Mesenchymal stem cell (in vitro differentiated cells and primary cell): ENCODE results near the gene ITGB7.

Experiments
- DNase-seq: peaks from one replicate; pipeline ENCODE4 v3.0.0-alpha.2; 2013
- H2AFZ ChIP-seq: one replicate; pipeline ENCODE4 v1.6.1; 2013; ENCODE audit warnings: low read depth, mild to moderate bottlenecking, control low read depth, inconsistent platforms, low read length, moderate library complexity
- H2AK5ac ChIP-seq: 2 replicates; pipeline ENCODE4 v1.6.1; 2013; ENCODE audit warnings: low read length, moderate library complexity, mild to moderate bottlenecking, inconsistent platforms; ENCODE audit not compliant: severe bottlenecking
- H2BK120ac ChIP-seq: one replicate; pipeline ENCODE4 v1.6.1; 2013; ENCODE audit warnings: low read depth, mild to moderate bottlenecking, inconsistent platforms, low read length, moderate library complexity
- H2BK12ac ChIP-seq, 2 experiments: one replicate each; pipeline ENCODE4 v1.6.1; 2013; ENCODE audit warnings: inconsistent platforms in 2 of 2, low read length in 2 of 2, mild to moderate bottlenecking in 2 of 2, moderate library complexity in 2 of 2, control low read depth in 1 of 2
- H2BK15ac ChIP-seq: one replicate; pipeline ENCODE4 v1.6.1; 2013; ENCODE audit warnings: mild to moderate bottlenecking, low read depth, inconsistent platforms; ENCODE audit not compliant: poor library complexity, severe bottlenecking
- H2BK5ac ChIP-seq: 2 replicates; pipeline ENCODE4 v1.6.1; 2013; ENCODE audit warnings: low read depth, mild to moderate bottlenecking, low read length, control low read depth, inconsistent platforms; ENCODE audit not compliant: poor library complexity, severe bottlenecking
- H3K14ac ChIP-seq, 2 experiments: one replicate each; pipeline ENCODE4 v1.6.1; 2013; ENCODE audit warnings: inconsistent platforms in 2 of 2, low read length in 2 of 2, control low read depth in 1 of 2, mild to moderate bottlenecking in 1 of 2, moderate library complexity in 1 of 2
- H3K18ac ChIP-seq, 2 experiments: one replicate each; pipeline ENCODE4 v1.6.1; 2013; ENCODE audit warnings: inconsistent platforms in 2 of 2, low read length in 2 of 2, control low read depth in 1 of 2, low read depth in 1 of 2, mild to moderate bottlenecking in 1 of 2
- H3K23ac ChIP-seq, 2 experiments: one replicate each; pipeline ENCODE4 v1.6.1; 2013; ENCODE audit warnings: inconsistent platforms in 2 of 2, low read length in 2 of 2, mild to moderate bottlenecking in 2 of 2, moderate library complexity in 2 of 2, control low read depth in 1 of 2
- H3K27ac ChIP-seq: 2 replicates; pipeline ENCODE4 v1.5.1; 2013; ENCODE audit warnings: mild to moderate bottlenecking, moderate library complexity, low read length, control low read depth, inconsistent platforms; ENCODE audit not compliant: poor library complexity, severe bottlenecking
- H3K27me3 ChIP-seq, 2 experiments: 2 replicates each; pipeline versions ENCODE4 v1.6.1 to v1.7.0; 2013; ENCODE audit warnings: low read length in 2 of 2, mild to moderate bottlenecking in 2 of 2, moderate library complexity in 2 of 2, control low read depth in 1 of 2, inconsistent platforms in 1 of 2; ENCODE audit not compliant: control insufficient read depth in 1 of 2, insufficient read depth in 1 of 2
- H3K36me3 ChIP-seq, 2 experiments: 2 replicates each; pipeline versions ENCODE4 v1.6.1 to v1.7.0; 2013; ENCODE audit warnings: low read length in 2 of 2, control low read depth in 1 of 2, inconsistent platforms in 1 of 2, low read depth in 1 of 2, mild to moderate bottlenecking in 1 of 2; ENCODE audit not compliant: insufficient read depth in 2 of 2, control insufficient read depth in 1 of 2
- H3K4ac ChIP-seq, 2 experiments: one replicate each; pipeline ENCODE4 v1.6.1; 2013; ENCODE audit warnings: inconsistent platforms in 2 of 2, low read length in 2 of 2, mild to moderate bottlenecking in 2 of 2, moderate library complexity in 2 of 2, control low read depth in 1 of 2, low read depth in 1 of 2
- H3K4me1 ChIP-seq: 2 replicates; pipeline ENCODE4 v1.6.1; 2013; ENCODE audit warnings: low read depth, low read length, control low read depth; ENCODE audit not compliant: control insufficient read depth, insufficient read depth
- H3K4me2 ChIP-seq: 2 replicates; pipeline ENCODE4 v1.6.1; 2013; ENCODE audit warnings: low read length, mild to moderate bottlenecking, inconsistent platforms; ENCODE audit not compliant: poor library complexity, severe bottlenecking
- H3K4me3 ChIP-seq, 2 experiments: 2 replicates each; pipeline versions ENCODE4 v1.5.1 to v1.7.0; 2013; ENCODE audit warnings: low read length in 2 of 2, mild to moderate bottlenecking in 2 of 2, control low read depth in 1 of 2, low read depth in 1 of 2; ENCODE audit not compliant: insufficient read depth in 1 of 2
- H3K79me1 ChIP-seq: replicated peaks from 2 replicates; pipeline ENCODE4 v1.6.1; 2013; ENCODE audit warnings: mild to moderate bottlenecking, control low read depth, low read length, inconsistent platforms; ENCODE audit not compliant: poor library complexity, severe bottlenecking
- H3K9ac ChIP-seq: 2 replicates; pipeline ENCODE4 v1.7.0; 2013; ENCODE audit warnings: mild to moderate bottlenecking, low read length, moderate library complexity
- H3K9me3 ChIP-seq: 2 replicates; pipeline ENCODE4 v1.7.0; 2013; ENCODE audit warnings: mild to moderate bottlenecking, low read length; ENCODE audit not compliant: control insufficient read depth
- H4K8ac ChIP-seq: one replicate; pipeline ENCODE4 v1.6.1; 2013; ENCODE audit warnings: inconsistent platforms, mild to moderate bottlenecking, low read length, moderate library complexity
- H4K91ac ChIP-seq: one replicate; pipeline ENCODE4 v1.6.1; 2013; ENCODE audit warnings: mild to moderate bottlenecking, low read length, inconsistent platforms
- WGBS: methylation state at CpG from one replicate; pipeline ENCODE4 v1.1.7; 2013; ENCODE audit warnings: mixed read lengths; 5-methylcytosine and 5-hydroxymethylcytosine counted together

The ITGB7 gene

DNA sequence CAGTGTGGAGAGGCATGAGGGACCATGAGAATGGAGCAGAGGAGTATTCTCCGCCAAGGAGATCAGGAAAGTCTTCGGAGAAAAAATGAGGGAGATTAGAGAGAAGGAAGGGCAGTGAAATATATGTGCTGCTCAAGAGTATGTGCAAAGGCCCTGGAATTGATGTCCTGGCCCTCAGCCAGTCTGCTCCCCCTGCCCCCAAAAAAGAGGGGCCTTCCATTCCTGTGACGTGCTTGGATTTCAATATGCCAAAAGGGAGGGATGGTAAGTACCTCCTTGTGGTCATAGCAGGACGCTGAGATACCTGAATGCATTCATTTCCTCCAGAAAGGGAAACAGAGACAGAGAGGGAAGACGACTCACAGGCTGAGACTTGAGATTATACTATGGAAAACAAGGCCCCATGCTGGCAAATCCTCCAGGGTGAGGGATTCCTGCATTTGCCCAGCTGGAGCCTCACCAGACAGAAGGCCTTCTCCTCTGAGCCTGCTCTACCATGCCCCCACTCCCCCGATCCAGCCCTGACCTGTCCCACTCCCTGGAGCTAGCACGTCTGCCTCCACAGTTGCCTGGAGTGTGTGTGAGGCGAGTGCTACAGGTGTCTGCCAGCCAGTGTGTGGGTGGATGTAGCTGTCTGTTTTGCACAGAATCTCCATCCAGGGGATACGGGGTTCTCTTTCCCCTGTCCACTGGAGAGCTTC is 28.8 kb upstream of the ITGB7 start:
- Histone ChIP-seq H3K14ac (peak overlapping the region in 1 of 2 experiments; percentile 76), H3K27ac (no peak overlapping the region), H2AK5ac (no peak overlapping the region), H3K9ac (no peak overlapping the region), H2AFZ (no peak overlapping the region), H3K36me3 (no peaks in the 10 kb centered on the region), H2BK120ac (no peak overlapping the region), H3K9me3 (no peaks in the 10 kb centered on the region), H3K4me2 (no peak overlapping the region), H4K8ac (peak overlapping the region; percentile 30), H3K4me3 (no peak overlapping the region), H2BK15ac (no peak overlapping the region), H3K79me1 (peaks cover 7% of the 10 kb centered on the region), H2BK5ac (no peak overlapping the region), H2BK12ac (peak overlapping the region in 1 of 2 experiments; percentile 33), H3K27me3 (peaks cover 0 to 40% of the 10 kb centered on the region in 2 experiments), H3K18ac (no peak overlapping the region), H3K23ac (no peak overlapping the region), H3K4ac (no peak overlapping the region), H3K4me1 (peaks cover 22% of the 10 kb centered on the region), H4K91ac (no peak overlapping the region)
- DNase-seq = no peak
- WGBS = 62% methylated on average over 9 of the region's 9 CpGs

GRCh38 chr12:53235164-53235563 is 28.1 kb upstream of the ITGB7 start:
- 94% methylated on average over 2 of the region's 3 CpGs for WGBS

DNA sequence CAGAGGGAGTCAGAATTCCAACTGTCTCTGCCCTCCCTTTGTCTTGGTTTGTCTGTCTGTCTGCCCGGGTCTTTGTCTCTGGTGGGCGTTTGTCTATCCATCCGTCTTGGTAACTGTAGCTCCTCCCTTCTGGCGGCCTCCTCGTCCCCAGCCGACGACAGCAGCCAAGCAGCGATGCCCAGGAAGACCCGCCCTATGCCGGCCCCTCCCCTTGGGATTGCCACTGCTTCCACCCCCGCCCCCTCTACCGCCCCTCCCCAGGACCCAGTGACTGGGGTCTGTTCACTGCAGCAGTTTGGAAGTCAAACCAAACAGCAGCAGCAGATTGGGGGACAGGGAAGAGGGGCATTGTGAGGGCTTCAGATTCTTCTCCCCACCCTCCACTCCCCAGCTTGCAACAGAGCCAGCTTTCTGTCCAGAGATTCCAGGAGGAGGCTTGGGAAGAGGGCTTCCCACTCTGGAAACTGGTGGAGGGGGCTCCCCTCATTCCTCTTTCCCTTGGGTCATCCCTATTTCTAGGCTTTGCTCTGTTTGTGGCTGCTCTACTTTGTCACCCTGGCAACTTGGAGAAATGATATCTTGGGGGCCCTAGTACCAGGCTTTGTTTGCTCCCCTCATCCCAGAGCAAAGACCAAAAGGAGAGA is 27.3 kb upstream of the ITGB7 start:
- Histone ChIP-seq H3K4me2 (no peak overlapping the region), H2BK15ac (no peak overlapping the region), H2AFZ (no peak overlapping the region), H3K79me1 (peaks cover 8% of the 10 kb centered on the region), H3K4me1 (peaks cover 29% of the 10 kb centered on the region), H4K91ac (peak overlapping the region; percentile 81), H3K14ac (no peak overlapping the region), H3K23ac (no peak overlapping the region), H3K9me3 (no peaks in the 10 kb centered on the region), H3K4ac (peak overlapping the region in 1 of 2 experiments; percentile 52), H3K4me3 (peak overlapping the region in 1 of 2 experiments; percentile 82), H3K36me3 (peaks cover 0 to 5% of the 10 kb centered on the region in 2 experiments), H3K27ac (no peak overlapping the region), H2BK12ac (no peak overlapping the region), H2AK5ac (no peak overlapping the region), H3K18ac (peak overlapping the region in 1 of 2 experiments; percentile 31), H2BK5ac (no peak overlapping the region), H4K8ac (peak overlapping the region; percentile 77), H3K9ac (peak overlapping the region; percentile 81), H2BK120ac (peak overlapping the region; percentile 44), H3K27me3 (peaks cover 0 to 40% of the 10 kb centered on the region in 2 experiments)
- 3% methylated on average over 7 of the region's 12 CpGs for WGBS
- no peak for DNase-seq

More at GRCh38 chr12:53235164-53235563, 28.1 kb upstream of the ITGB7 start:
- Histone ChIP-seq H3K36me3 (peaks cover 0 to 4% of the 10 kb centered on the region in 2 experiments), H3K27ac (no peak overlapping the region), H3K23ac (no peak overlapping the region), H4K8ac (no peak overlapping the region), H3K79me1 (peaks cover 8% of the 10 kb centered on the region), H3K4ac (no peak overlapping the region), H4K91ac (no peak overlapping the region), H3K14ac (no peak overlapping the region), H3K18ac (no peak overlapping the region), H2BK120ac (no peak overlapping the region), H3K9me3 (no peaks in the 10 kb centered on the region), H3K4me3 (no peak overlapping the region), H3K27me3 (peaks cover 0 to 40% of the 10 kb centered on the region in 2 experiments), H2BK5ac (no peak overlapping the region), H3K9ac (no peak overlapping the region), H2BK15ac (no peak overlapping the region), H2AK5ac (no peak overlapping the region), H2AFZ (no peak overlapping the region), H3K4me2 (no peak overlapping the region), H2BK12ac (no peak overlapping the region), H3K4me1 (peaks cover 29% of the 10 kb centered on the region)
- DNase-seq = no peak

GRCh38 chr12:53233671-53234121 is 26.6 kb upstream of the ITGB7 start:
- Histone ChIP-seq H3K27me3 (peaks cover 0 to 40% of the 10 kb centered on the region in 2 experiments), H2AFZ (no peak overlapping the region), H3K9me3 (no peaks in the 10 kb centered on the region), H2BK120ac (peak overlapping the region; percentile 44), H3K23ac (no peak overlapping the region), H3K27ac (no peak overlapping the region), H3K14ac (no peak overlapping the region), H4K8ac (peak overlapping the region; percentile 77), H2BK15ac (no peak overlapping the region), H3K4me2 (no peak overlapping the region), H2BK12ac (peak overlapping the region in 1 of 2 experiments; percentile 52), H3K4me1 (peaks cover 29% of the 10 kb centered on the region), H3K18ac (peak overlapping the region; percentile 31 to 37), H4K91ac (peak overlapping the region; percentile 81), H3K36me3 (peaks cover 0 to 5% of the 10 kb centered on the region in 2 experiments), H3K4ac (peak overlapping the region in 1 of 2 experiments; percentile 52), H3K9ac (peak overlapping the region; percentile 81), H2BK5ac (no peak overlapping the region), H3K4me3 (peak overlapping the region in 1 of 2 experiments; percentile 82), H3K79me1 (peaks cover 8% of the 10 kb centered on the region), H2AK5ac (no peak overlapping the region)
- no peak for DNase-seq
- WGBS = 62% methylated on average over 5 of the region's 7 CpGs
